Activated T-cell treated with anti-CD3 and anti-CD28 coated beads for 24 hours (primary cell): ENCODE results near the gene CCDC78.

Experiments used
- DNase-seq: peaks from one replicate; pipeline ENCODE4 v3.0.0-alpha.2; 2020; ENCODE audit warnings: low read depth

Gene CCDC78

DNA sequence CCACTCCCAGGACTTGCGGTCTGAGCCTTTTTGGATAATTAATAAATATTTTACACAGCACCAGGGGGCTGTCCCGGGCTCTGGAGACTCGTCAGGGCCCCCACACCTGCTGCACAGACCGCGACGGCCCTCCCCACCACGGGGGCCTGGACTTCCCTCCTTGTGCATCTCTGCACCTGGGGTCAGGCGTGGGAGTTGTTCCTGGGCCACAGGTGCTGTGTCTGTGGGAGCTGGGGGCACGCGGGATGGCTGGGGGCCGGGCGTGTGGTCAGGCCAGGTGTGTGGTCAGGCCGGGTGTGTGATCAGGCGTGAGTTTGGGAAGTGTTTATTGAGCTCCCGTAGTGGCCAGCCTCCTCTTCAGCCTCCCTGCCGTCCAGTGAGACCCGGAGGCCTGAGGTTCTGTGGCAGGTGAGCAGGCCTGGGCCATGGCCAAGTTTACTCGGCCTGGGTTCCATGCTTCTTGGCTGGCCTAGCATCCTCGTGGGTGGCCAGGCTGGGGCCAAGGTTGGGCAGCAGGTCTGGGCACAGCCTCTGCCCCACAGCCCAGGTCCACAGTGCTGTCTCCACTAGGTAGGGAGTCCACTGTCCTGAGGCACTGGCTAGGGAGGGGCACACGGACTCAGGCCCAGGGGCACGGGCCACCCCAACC, 47.9 kb downstream of the CCDC78 start:
- no peak for DNase-seq

DNA sequence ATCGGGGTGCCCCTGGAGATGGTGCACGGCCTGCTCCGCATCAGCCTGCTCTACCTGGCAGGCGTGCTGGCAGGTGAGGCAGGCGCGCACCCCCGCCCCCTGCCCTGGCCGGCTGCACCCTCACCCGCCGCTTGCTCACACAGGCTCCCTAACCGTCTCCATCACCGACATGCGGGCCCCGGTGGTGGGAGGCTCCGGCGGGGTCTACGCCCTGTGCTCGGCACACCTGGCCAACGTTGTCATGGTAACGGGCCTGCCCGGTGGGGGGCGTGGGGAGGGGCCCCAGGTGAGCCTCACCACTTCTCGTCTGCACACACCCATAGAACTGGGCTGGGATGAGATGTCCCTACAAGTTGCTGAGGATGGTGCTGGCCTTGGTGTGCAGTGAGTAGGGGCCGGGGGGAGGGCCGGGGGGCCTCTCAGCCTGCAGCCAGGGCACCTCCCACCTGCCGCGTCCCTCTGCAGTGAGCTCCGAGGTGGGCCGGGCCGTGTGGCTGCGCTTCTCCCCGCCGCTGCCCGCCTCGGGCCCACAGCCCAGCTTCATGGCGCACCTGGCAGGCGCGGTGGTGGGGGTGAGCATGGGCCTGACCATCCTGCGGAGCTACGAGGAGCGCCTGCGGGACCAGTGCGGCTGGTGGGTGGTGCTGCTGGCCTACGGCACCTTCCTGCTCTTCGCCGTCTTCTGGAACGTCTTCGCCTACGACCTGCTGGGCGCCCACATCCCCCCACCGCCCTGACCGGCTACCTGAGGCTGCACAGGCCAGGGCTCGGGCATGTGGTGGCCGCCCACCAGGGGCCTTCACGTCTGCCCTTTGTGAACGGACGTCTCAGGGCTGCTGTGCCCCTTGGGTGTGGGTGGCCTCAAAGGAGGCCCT, 48.7 kb downstream of the CCDC78 start:
- DNase-seq = no peak

DNA sequence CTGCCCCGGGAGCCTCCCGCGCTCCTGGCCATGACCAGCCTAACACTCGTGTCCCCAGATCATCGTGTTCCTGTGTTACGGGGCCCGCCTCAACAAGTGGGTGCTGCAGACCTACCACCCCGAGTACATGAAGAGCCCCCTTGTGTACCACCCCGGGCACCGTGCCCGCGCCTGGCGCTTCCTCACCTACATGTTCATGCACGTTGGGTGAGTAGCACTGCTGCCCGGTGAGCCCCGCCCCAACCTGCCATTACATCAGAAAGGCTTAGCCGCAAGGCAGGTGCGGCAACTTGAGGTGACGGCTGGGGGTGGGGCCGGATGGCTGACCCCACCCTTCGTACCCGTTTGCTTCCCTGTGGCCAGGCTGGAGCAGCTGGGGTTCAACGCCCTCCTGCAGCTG, 49.3 kb downstream of the CCDC78 start:
- DNase-seq = no peak

DNA sequence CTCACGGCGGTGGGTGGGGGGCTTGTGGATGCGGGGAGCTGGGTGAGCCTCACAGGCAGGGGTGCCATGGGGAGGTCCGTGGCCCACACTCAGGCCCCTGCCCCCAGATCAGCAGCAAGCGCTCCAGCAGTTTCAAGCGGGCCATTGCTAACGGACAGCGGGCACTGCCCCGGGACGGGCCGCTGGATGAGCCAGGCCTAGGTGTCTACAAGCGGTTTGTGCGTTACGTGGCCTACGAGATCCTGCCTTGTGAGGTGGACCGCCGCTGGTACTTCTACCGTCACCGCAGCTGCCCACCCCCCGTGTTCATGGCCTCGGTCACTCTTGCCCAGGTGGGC, 49.7 kb downstream of the CCDC78 start:
- DNase-seq = no peak

DNA sequence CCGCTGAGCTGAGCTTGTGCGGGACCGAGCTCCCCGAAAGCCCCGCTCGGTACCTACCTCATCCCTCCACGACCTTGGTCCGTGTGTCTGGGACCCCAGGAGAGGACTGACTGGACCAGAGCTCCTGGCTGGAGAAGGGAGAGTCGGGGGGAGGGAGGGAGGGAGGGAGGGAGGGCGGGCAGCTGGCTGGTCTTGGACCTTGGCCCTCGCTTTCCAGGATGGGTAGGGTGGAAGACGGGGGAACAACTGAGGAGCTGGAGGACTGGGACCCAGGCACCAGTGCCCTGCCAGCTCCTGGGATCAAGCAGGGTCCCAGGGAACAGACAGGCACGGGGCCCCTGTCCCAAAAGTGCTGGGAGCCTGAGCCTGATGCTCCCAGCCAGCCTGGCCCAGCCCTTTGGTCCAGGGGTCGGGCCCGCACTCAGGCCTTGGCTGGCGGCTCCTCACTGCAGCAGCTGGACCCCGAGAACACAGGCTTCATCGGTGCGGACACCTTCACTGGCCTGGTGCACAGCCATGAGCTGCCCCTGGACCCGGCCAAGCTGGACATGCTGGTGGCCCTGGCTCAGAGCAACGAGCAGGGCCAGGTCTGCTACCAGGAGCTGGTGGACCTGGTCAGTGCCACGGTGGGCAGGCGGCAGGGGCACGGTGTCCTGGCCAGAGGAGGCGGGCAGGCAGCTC, 50.2 kb downstream of the CCDC78 start:
- no peak for DNase-seq

DNA sequence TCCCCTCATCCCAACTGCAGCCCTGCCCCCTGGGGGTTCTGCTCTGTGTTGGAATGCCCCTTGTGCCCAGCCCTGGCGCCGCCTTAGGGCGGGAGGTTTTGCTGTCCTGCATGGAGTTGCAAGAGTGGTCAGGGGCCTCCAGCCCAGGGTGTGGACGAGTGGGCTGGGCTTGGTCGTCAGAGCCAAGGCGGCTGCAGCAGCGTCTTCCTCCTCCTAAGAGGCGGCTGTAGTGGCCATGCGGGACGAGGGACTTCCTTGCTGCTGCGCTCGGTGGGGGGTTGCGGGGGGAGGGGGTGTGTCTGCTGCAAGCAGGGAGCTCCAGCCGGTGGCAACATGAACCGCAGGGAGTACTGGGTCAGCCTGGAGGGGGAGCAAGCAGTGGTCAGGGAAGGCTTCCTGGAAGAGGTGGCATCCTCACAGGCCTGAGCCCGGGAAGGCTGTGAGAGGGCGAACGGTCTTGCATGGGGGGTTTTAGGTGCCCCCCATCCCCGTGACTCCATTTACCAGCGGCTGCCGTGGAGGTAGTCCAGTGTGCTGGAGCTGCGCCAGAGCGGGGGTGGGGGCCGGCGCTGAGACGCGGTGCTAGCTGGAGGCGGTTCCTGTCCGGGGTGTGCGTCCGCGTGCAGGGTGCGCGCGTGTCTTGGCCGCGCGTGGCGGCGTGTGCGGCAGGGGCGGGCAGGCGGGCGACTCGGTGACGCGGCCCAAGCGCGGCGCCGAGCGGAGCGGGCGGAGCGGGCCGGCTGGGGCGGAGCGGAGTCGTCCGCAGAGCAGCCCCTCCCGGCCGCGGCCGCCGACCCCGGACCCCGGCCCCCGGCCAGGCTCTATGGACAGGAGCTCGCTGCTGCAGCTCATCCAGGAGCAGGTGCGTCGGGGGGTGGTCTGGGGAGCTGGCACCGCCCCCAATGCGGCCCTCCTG, 51.0 kb downstream of the CCDC78 start, which contains the start of gene RHBDL1:
TSS of gene RHBDL1 (plus strand) at position 704 of the 916 bp plus-strand sequence. CDS start at position 824, 120 bp downstream.
- DNase-seq = no peak

DNA sequence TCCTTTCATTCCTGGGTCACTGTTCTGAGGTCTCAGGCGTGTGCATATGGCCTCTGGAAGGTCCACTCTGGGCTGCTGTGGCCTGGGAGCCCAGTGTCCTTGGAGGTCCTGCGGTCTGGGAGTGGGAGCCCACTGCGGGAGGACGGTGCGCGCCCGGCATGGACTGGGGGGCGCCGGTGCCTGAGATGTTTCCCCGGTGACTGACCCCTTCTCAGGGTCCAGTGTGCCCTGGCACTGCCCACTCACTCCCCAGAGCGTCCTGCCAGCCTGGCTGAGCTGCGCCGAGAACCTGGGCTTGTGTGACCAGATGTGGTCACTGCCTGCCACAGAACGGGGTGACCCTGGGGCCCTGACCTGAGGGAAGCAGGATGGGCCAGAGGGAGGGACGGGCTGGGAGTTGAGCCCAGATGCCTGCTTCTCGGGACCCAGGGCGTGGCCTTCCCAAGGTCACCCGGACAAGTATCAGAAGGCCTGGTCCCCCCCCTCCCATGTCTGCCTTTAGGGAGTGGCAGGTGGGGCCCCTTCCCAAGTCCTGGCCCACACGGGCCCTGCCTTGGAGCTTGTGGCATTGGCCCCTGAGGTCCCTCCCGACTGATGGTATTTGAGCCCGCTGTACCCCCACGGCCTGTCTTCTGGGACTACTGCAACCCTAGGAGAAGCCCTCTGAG, 51.9 kb downstream of the CCDC78 start:
- DNase-seq = no peak

DNA sequence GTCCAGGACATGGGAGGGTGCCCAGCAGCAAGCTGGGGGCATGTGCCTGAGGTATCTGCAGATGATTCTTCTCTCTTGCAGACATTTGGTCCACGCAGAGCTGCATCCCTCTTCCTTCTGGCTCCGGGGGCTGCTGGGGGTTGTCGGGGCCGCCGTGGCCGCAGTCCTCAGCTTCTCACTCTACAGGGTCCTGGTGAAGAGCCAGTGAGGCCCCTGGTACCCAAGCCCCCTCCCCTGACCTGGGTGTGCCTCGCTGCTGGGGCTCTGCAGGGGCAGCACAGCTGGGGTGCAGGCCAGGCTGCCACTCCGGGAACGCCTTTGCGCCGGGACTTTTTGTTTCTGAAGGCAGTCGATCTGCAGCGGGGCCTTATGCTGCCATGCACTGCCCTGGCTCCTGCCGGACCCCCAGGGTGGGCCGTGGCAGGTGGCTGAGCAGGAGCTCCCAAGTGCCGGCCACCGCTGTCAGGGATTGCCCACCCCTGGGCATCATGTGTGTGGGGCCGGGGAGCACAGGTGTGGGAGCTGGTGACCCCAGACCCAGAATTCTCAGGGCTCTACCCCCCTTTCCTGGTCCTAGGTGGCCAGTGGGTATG, 52.7 kb downstream of the CCDC78 start:
- no peak for DNase-seq

DNA sequence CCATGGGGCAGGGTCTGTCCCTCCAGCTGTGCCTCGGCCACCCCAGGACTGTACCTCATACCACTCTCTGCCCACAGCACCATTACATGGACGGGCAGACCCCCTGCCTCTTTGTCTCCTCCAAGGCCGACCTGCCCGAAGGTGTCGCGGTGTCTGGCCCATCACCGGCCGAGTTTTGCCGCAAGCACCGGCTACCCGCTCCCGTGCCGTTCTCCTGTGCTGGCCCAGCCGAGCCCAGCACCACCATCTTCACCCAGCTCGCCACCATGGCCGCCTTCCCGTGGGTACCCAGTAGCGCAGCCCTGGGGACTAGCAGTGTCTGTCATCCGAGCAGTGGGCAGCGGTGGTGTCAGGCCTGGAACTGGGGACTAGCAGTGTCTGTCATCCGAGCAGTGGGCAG, 53.4 kb downstream of the CCDC78 start:
- no peak for DNase-seq
